HT1080 (cell line): ENCODE data around the gene SPNS2. TPM values are rescaled to one million over a fixed set of nuclear protein-coding genes. Genes with fewer than 3 reads are reported as not detected.

Experiments
- DNase-seq: peaks from one replicate; pipeline ENCODE4 v3.0.0-alpha.2; 2015; ENCODE audit warnings: low read depth
- polyA plus RNA-seq, 2 experiments: library from polyadenylated mRNA; depleted of rRNA; stranded (reverse); fragments of >200 nt; gene quantifications; 2 replicates each; pipeline ENCODE4 v1.2.3, GENCODE V29; 2015
- total RNA-seq: library from RNA; depleted of rRNA; stranded (reverse); fragments of >200 nt; shearing (Covaris generic); gene quantifications from 2 replicates; pipeline ENCODE4 v1.2.3, GENCODE V29; 2014; rRNA removed

Gene SPNS2, protein sequence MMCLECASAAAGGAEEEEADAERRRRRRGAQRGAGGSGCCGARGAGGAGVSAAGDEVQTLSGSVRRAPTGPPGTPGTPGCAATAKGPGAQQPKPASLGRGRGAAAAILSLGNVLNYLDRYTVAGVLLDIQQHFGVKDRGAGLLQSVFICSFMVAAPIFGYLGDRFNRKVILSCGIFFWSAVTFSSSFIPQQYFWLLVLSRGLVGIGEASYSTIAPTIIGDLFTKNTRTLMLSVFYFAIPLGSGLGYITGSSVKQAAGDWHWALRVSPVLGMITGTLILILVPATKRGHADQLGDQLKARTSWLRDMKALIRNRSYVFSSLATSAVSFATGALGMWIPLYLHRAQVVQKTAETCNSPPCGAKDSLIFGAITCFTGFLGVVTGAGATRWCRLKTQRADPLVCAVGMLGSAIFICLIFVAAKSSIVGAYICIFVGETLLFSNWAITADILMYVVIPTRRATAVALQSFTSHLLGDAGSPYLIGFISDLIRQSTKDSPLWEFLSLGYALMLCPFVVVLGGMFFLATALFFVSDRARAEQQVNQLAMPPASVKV
- total RNA-seq = 0.27 and 0.33 TPM in 2 replicates
- polyA plus RNA-seq (2015; cell fraction: cytosol; rRNA removed) = 0.09 and 0.67 TPM in 2 replicates
- 0.54 and 0.91 TPM in 2 replicates for polyA plus RNA-seq (2015; cell fraction: nucleus; rRNA removed)

DNA sequence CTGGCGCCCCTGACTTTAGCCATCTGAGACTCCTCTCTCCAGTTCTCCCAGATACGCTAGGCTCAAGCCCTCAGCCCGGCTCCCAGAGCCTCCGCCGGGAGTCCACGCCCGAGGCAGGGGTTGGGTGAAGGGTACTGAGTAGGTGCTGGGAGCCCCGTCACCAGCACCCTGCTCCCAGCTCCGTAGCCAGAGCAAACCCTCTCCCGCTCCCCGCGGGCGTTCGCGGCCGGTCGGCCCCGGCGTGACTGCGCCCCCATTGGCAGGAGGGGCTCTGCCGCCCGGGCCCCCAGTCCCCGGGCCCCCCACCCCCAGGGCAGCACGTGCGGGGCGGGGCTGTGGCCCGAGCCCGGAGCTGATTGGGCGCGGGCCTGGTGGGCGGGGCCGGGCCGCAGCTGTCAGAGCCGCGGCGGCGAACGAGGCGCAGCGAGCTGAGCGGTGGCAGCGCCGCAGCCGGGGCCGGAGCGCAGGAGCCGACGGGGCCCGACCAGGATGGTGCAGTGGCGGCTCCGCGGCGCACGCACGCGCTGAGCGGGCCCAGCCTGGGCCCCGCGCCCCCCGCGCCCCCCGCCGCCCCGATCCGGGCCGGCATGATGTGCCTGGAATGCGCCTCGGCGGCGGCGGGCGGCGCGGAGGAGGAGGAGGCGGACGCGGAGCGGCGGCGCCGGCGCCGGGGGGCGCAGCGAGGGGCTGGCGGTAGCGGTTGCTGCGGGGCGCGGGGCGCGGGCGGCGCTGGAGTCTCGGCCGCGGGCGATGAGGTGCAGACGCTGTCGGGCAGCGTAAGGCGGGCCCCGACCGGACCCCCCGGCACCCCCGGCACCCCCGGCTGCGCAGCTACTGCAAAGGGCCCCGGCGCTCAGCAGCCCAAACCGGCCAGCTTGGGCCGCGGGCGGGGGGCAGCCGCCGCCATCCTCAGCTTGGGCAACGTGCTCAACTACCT, at the start of gene SPNS2:
TSS of gene SPNS2 (plus strand) at position 421 of the 937 bp plus-strand sequence. CDS start at position 588, 167 bp downstream.
- no peak for DNase-seq

DNA sequence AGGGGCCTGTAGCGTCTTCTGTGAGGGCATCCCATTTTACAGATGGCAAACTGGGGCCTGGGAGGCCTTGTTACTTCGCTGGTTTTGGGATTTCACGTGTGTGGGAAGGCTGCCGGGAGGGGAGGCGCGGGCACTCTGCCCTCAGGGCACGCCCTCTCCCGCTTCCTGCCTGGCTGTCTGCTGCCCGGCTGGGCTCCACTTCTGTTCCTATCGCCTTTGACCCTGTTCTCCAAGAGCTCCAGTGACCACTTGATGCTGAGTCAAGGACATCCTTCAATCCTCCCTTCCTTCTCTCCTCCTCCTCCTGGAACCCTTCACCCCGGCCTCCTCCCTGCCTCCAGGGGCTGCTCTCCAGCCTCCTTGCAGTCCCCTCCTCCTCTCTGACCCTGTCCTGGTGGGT, 48.9 kb upstream of the SPNS2 start:
- no peak for DNase-seq

DNA sequence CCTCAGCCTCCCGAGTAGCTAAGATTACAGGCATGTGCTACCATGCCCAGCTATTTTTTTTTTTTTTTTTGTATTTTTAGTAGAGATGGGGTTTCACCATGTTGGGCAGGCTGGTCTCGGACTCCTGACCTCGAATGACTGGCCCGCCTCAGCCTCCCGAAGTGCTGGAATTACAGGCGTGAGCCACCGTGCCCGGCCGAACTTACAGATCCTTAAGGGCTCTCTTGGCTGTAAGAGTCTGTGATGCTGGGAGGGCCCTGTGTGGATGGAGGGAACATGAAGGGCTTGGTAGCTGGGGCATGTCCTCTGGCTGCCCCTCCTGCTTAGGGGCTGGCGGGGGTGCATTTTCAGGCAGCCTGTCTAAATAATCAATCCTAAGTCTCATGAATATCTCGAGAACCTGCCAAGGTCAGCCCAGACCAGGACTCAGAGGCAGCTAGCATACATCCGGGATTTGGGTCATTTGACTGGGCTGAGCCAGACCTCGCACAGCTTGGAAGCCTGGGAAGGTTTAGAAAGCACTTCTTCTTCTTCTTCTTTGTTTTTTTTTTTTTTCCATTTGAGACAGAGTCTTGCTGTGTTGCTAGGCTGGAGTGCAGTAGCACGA, 47.9 kb upstream of the SPNS2 start:
- DNase-seq = no peak

DNA sequence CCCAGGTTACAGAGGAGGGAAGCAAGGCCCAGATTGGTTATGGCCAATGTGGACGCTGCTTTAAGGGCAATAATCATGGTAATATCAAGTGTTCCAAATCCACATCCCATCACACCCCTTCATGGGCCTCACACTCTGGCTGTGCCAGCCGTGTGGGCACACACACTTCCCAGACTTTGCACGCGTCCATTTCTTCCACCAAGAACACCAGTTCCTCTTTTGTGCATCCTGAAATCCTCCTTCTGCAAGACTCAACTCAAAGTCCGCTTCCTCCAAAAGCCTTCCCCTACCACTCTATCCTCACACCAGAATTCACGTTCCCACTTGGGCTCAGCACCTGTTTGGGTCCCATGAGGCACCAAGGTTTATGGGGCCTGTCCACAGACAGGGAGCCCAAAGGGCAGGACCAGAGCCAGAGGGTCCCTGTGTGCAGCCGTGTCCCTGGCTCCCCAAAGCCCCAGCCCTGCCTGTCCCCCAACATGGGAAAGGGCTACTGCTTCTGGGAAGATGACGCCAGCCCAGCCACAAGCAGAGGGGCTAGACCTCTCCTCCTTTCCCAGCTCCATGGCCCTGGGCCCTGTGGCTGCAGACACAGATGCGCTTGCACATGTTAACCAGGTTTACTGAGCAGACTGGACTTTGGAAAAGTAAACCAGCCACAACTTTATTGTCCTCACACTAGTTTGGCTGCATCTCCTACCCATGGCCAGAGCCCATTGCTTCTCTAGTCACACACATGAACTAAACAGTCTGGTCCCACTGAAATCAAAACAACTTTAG, 44.7 kb upstream of the SPNS2 start:
- no peak for DNase-seq

DNA sequence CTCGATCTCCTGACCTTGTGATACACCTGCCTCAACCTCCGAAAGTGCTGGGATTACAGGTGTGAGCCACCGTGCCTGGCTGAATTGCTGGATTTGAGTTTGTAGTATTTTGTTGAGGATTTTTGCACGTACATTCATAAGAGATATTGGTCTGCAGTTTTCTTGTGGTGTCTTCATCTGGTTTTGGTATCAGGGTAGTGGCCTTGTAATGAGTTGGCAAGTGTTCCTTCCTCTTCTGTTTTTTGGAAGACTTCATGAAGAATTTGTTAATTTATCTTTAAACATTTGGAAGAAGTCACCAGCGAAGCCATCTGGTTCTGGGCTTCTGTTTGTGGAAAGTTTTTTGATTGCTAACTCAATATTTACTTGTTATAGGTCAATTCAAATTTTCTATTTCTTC, 38.0 kb upstream of the SPNS2 start:
- no peak for DNase-seq

DNA sequence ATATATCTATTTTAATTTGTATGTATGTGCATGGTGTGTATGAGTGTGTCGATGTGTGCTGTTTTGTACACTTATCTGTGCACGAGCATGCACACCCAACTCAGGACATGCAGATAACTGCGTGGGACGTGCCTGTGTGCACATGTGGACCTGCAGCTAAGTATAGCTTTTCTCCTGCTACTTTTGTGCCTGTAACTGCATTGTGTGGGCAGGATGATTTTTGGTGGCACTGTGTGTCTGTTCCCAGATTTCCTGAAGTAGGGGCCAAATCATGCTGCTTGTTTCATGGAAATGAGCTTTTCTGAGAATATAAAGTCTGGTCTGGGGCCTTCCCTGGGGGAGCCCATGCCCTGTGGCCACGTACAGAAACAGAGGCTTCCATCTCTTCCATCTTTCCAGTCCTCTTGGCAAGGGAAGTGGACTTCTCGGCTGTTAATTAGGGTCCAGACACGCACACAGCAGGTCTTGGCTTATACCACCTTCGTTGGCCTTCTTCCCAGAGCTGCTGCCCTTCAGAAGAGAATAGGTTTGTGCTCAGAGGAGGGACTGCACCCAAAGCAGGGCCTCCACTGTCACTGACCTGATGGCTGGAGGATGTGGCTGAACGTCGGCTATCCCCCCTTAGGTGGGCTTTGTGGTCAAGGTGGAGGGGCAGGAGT, 34.7 kb upstream of the SPNS2 start:
- no peak for DNase-seq

DNA sequence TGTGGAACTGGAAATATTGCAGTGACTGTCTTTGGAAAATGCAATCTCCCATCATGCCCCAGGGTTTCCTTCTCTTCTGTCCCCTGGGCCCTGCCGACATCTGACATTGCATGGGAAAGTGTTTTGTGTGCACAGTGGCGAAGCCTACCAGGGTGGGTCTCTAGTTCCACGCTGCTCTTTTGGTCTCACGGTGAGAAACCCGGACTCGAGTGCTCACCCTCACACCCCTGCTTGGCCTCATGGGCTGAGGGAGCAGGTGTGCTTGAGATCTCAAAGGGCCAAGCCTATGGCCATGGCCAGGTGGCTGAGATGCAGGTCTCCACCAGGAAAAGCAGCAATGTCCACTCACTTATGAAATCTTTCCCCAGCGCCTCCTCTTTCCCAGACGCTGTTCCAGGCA, 32.9 kb upstream of the SPNS2 start:
- DNase-seq = no peak

DNA sequence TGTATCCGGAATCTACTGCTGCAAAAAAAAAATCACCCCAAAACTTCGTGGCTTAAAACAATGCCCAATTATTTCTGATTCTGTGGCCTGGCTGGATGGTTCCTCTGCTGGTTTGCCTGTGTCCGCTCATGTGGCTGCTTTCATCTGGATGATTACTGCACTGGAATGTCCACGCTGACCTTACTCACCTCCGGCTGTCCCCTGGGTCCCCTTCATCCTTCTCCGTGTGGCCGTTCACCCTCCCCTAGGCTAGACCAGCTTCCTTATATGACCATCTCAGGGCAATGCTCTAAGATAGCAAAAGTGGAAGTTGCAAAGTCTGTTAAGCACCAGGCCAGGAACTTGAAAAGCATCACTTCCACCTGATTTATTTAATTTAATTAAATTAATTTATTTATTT, 31.4 kb upstream of the SPNS2 start:
- no peak for DNase-seq

DNA sequence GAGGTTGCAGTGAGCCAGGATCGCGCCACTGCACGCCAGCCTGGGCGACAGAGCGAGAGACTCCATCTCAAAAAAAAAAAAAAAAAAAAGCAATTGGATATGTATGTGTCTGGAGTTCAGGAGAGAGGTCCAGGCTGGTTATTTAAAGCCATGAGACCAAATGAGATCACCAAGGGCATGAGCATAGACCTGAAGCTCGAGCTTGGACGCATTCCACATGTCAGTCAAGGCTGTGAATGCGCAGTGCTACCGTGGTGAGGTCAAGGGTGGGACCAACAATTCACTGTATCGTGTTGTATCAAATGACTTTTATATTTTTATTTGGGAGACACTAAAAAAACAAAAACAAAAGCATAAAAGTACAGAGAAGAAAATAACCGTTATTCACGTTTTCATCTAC, 29.1 kb upstream of the SPNS2 start:
- DNase-seq = no peak

DNA sequence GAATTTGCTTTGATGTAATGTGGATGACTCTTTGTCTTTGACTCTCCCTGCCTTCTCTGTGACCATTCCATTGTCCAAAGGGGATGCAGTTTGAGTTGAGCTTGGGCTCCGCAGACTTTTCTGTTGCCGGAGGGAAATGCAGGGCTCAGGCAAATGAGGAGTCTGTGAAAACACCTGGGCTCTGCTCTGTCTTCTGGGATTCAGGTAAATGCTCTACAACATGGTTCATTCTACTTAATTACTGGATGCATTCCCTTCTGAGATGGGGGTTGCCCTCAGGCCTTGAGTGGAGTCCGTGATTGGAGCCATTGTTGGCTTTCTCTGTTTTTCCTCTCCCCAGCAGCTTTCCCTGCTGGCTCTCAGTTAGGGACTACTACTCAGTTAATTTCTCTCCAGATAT, 26.4 kb upstream of the SPNS2 start:
- DNase-seq = no peak

DNA sequence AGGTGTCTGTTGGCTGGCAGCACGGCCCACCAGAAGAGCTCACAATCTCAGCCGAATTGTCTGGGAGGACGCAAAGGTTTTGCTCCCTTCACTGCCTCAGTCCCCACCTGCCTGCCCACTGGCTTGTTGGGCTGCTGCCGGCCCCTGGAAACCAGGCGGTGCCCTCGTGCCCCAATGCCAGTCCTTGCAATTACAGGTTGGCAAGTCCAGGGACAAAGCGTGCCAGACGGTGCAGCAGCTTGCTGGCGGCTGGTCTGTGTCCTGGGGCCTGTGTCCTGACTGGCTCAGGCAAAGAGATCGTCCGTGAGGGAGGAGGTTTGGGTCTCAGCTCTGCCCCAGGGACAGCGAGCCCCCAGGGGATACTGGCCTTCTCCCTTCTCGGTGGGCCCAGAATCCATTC, 24.6 kb upstream of the SPNS2 start:
- no peak for DNase-seq

DNA sequence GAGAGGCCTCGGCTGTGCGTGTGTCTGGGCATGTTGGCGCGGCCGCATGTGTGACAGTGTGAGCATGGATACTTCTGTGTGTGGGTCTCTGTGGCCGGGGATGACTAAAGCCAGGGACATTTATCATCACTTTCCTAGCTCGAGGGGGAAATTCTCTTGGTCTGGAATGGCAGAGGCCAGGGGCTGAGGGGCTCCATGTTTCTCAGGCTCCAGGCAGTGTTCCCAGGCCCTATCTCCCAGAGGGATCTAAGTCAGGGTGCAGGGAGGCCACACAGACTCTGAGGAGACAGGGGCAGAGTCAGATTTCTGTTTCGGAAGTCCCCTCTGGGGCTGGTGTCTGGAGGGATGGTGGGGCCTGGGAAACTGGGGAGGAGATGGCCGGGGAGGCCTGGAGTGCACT, 23.7 kb upstream of the SPNS2 start:
- no peak for DNase-seq

DNA sequence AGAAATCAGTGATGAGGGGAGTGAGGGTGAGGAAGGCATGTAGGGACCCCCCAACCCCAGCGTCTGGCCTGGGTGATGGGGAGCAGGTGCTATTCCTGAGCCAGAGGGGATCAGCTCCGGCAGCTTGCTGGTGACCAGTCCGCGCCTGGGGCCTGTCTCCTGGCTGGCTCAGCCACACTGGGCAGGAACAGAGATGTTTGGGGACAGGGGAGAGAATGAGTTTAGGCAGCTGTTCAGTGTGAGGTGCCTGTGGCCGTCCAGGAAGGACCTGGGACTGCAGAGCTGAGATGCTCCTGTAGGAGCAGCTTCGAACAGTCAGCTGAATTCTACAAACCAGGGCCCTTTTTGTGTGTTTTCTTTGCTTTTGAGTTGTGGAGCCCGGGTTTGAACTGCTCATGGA, 23.2 kb upstream of the SPNS2 start:
- no peak for DNase-seq

DNA sequence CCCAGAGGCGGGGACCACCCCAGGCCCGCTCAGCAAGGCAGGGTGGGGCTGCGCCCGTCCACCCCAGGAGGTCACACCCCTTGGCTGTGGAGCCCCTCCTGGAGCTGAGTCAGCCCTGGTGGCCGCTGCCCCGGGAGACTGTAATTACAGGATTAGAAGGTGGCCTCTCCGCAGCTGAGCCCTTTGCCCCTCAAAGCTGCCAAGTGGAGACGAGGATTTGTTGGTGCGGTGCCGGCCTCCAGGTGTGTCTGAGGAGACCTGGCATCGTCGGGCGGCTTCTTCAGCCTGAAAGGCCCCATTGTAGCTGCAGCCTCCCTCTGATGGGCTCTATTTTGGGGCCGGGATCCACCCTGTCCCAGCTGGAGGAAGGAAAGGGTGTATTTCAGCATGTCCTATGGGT, 22.7 kb upstream of the SPNS2 start:
- no peak for DNase-seq

DNA sequence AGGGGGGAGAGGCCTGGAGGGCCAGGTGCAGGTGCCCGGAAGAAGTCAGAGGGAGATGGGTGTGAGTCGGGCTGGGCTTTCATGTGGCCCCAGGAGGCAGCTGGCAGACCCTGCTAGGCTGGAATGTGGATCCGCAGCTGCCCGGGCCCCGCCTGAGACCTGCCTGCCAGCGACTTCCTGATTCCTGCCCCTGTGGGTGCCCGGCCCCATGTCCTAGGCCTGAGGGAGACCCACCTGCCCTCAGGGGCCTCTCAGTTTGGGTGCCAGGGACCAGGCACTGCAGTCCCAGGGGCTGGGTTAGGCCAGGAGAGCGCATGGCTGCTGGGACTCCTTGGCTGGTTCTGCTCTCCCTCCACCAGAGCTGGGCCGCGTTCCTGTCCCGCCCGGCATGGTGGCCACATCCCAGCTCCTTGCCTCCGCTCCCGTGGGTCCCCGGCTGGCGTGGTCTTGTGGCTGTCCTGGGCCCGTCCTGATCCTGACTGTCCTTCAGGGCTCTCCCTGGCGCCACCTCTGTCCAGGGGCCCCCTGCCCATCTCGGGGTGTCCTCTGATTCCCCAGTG, 22.1 kb upstream of the SPNS2 start:
- no peak for DNase-seq

DNA sequence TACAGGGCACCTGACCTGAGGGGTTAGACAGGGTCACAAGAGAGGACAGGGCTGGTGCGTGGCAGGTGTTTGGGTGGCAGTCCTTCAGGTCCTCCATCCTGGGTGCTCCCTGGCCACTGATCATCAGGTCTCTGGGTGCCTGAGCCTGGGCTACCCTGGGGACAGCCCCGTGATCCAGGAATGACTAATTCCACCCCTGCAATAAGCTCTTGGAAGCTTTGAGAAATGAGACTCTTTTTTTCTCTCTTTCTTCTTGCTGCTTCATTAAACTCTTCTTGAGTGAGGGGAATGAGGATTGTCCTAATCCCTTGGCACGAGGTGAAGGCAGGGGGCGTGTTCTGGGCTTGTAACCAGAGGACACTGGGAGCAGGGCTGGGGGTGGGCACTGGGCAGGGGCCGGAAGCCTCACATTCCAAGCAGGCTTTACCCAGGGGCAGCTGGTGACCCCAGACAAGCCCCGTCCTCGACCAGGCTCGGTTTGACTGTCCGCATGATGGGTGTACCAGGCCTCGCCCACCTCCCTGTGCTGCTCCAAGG, 21.4 kb upstream of the SPNS2 start:
- no peak for DNase-seq

DNA sequence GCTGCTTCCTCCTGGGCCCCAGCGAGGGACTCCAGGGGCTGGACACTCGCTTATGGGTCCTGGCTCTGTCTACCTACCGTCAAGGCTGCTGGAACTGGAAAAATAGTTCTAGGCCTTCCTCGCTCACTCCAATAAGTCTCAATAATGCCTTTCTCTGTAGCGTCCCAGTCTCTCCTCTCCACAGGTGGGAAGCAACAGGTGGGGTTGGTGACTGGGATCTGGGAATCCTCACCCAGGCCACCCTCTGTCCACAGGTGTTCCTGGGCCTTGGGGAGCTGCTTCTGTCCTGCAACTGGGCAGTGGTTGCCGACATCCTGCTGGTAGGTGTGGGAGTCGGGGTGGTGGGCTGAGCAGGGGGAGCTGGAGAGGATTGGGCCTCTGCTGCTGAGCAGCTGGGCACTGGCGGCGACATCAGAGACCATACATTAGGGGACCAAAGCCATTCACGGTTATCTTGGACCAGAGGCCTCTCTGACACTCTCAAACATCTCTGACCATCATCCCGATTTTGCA, 20.3 kb upstream of the SPNS2 start:
- DNase-seq = no peak

DNA sequence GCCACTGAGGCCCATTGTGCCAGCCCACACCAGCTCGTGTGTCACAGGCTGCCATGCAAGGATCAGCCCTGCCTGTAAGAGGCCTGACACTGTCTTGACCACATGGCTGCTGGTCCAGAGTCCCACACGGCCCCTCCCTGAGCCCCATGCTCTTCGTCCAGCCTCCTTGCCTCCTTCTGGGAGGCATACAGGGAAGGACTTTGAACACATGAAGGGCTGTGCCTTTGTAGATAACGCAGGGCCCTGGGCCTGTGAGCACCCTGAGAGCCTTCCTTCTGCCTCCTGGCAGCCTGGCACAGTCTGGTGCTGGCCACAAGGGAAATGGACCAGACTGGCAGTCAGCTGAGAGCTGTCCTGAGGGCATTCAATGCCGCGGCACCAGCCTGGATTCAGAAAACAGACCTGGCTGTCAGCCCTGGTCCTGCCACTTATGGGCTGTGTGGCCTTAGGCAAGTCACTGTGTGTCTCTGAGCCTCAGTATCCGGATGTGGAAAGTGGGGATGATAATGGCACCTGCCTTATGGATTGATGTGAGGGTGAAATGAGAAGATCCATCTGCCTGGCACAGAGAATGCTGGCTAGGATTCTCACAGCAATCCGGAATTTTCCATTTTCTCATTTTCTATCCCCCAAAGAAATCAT, 19.2 kb upstream of the SPNS2 start:
- no peak for DNase-seq
